GM12892 (cell line): ENCODE data around the gene RAB27A.
"Not testable (repeated sequence)": the region's sequence is repeated elsewhere in the genome, so short reads cannot be mapped to it uniquely, and the experiment has no call there.

Source experiments
- POLR2AphosphoS5 ChIP-seq: IDR thresholded peaks from 2 replicates; pipeline ENCODE4 v1.6.1; 2011; ENCODE audit warnings: low read depth, low read length, control low read depth
- TAF1 ChIP-seq: IDR thresholded peaks from 2 replicates; pipeline ENCODE4 v1.6.1; 2011; ENCODE audit warnings: low read depth, mild to moderate bottlenecking, control low read depth, low read length, borderline replicate concordance

DNA sequence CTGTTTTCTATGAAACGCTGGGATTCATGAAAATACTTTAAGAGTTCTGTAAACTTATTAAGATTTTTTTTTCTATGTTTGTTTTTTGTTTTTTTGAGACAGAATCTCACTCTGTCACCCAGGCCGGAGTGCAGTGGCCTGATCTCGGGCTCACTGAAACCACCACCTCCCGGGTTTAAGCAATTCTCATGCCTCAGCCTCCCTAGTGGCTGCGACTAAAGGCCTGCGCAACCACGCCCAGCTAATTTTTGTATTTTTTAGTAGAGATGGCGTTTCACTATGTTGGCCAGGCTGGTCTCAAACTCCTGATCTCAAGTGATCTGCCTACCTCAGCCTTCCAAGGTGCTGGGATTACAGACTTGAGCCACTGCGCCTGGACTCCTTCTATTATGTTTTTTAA is 39.7 kb downstream of the RAB27A start:
- TF ChIP-seq TAF1, POLR2AphosphoS5: not testable (repeated sequence)
